ENCODE results near the gene HNRNPD.

GRCh38 chr4:82403725-82404124 is 29.9 kb upstream of the HNRNPD start:
- no peak for TF ChIP-seq ZNF114 (tag by site-specific recombination; IDR thresholded peaks at IDR 0.05)
- no peak for TF ChIP-seq ZNF280D (tag by site-specific recombination; IDR thresholded peaks at IDR 0.05)
- TF ChIP-seq ZNF48 (tag by site-specific recombination; IDR thresholded peaks at IDR 0.05) = no peak
- TF ChIP-seq ZNF274 (IDR thresholded peaks at IDR 0.05; ENCODE audit: low read length) = no peak
- no peak for TF ChIP-seq ZNF274 (tag by site-specific recombination; IDR thresholded peaks at IDR 0.05; ENCODE audit: borderline replicate concordance)
- TF ChIP-seq CTCF (tag by site-specific recombination; IDR thresholded peaks at IDR 0.05) = no peak
- no peak for TF ChIP-seq ZNF221 (tag by site-specific recombination; IDR thresholded peaks at IDR 0.05; ENCODE audit: borderline replicate concordance)
- no peak for TF ChIP-seq ZNF518A (tag by site-specific recombination; conservative IDR thresholded peaks at IDR 0.05; ENCODE audit: low read depth)
- TF ChIP-seq ZNF560 (tag by site-specific recombination; IDR thresholded peaks at IDR 0.05; ENCODE audit: borderline replicate concordance) = no peak
- no peak for TF ChIP-seq ZBTB10 (tag by site-specific recombination; IDR thresholded peaks at IDR 0.05)
- TF ChIP-seq ZBTB26 (tag by site-specific recombination; optimal IDR thresholded peaks at IDR 0.05) = no peak
